Head of caudate nucleus (tissue), 42 donors: ENCODE results near the gene CHMP6.

Experiments
- DNase-seq, 42 donors: peaks; one replicate each; pipeline versions ENCODE4 v3.0.0 to v3.0.0-alpha.2; 2020 to 2021; ENCODE audit warnings: mixed read lengths in 7 of 42
- intact Hi-C: fragments of 100-400 bp; cut with DNase I; formaldehyde crosslinking; loops from one replicate; pipeline ENCODE4 v1.15.0; 2022

CHMP6 gene

GRCh38 chr17:80986046-80986445 is 5.6 kb upstream of the CHMP6 start:
- intact Hi-C loops, result no loop called here
- DNase-seq, result no peak

GRCh38 chr17:80986816-80987475 is 4.7 kb upstream of the CHMP6 start:
- intact Hi-C loops, result no loop called here
- peak in 24 of 42 donors; percentile 25 to 69 (median 48) for DNase-seq

- intact Hi-C loops, result no loop called here
- DNase-seq, result no peak
These were observed 3.6 kb upstream of the CHMP6 start for GRCh38 chr17:80987941-80988461.

- DNase-seq, result no peak
- intact Hi-C loops, result no loop called here
These were observed 2.1 kb upstream of the CHMP6 start for GRCh38 chr17:80989586-80989913.

- DNase-seq, result no peak
- intact Hi-C loops, result loop anchor here (5.0 kb wide), 1 partner anchor 111 kb away; no protein-coding TSS in a partner anchor
These were observed 558 bp upstream of the CHMP6 start for GRCh38 chr17:80990921-80991644.

GRCh38 chr17:80992077-80992947 is 671 bp downstream of the CHMP6 start:
- DNase-seq, result peak in 1 of 42 donors; percentile 14
- intact Hi-C loops, result loop anchor here (5.0 kb wide), 1 partner anchor 110 kb away; no protein-coding TSS in a partner anchor

- DNase-seq, result no peak
- intact Hi-C loops, result loop anchor here (5.0 kb wide), 1 partner anchor 109 kb away; no protein-coding TSS in a partner anchor
These were observed 1.4 kb downstream of the CHMP6 start for GRCh38 chr17:80992948-80993624.

GRCh38 chr17:80995131-80995530 is 3.5 kb downstream of the CHMP6 start:
- intact Hi-C loops, result no loop called here
- no peak for DNase-seq

GRCh38 chr17:80996422-80997305 is 5.0 kb downstream of the CHMP6 start:
- no peak for DNase-seq
- intact Hi-C loops, result no loop called here

GRCh38 chr17:80997424-80998117 is 5.9 kb downstream of the CHMP6 start:
- DNase-seq, result no peak
- intact Hi-C loops, result no loop called here

- intact Hi-C loops, result no loop called here
- no peak for DNase-seq
These were observed 6.6 kb downstream of the CHMP6 start for GRCh38 chr17:80998118-80998747.

- DNase-seq, result peak in 2 of 42 donors; percentile 19 to 54
- intact Hi-C loops, result no loop called here
These were observed 7.3 kb downstream of the CHMP6 start for GRCh38 chr17:80998748-80999535.

- intact Hi-C loops, result no loop called here
- DNase-seq, result no peak
These were observed 8.1 kb downstream of the CHMP6 start for GRCh38 chr17:80999536-81000333.

GRCh38 chr17:81000334-81000630 is 8.6 kb downstream of the CHMP6 start:
- intact Hi-C loops, result no loop called here
- no peak for DNase-seq

GRCh38 chr17:81000631-81001357 is 9.2 kb downstream of the CHMP6 start:
- intact Hi-C loops, result no loop called here
- DNase-seq, result no peak
